ENCODE data around the gene GGTLC2. TPM values are rescaled to one million over a fixed set of nuclear protein-coding genes. Genes with fewer than 3 reads are reported as not detected.
"Not testable (repeated sequence)": the region's sequence is repeated elsewhere in the genome, so short reads cannot be mapped to it uniquely, and the experiment has no call there.

The GGTLC2 gene
- total RNA-seq, 5 donors from 2014 or later (not counting 1 experiment from before 2014, with no cell fraction given): not detected

- H3K4me3 ChIP-seq (ENCODE audit: control insufficient read depth in 1 of 2, extremely low read depth in 1 of 2, low read length in 1 of 2); DNase-seq; H3K9me3 Mint-ChIP-seq; POLR2A ChIA-PET; H3K27ac ChIP-seq (ENCODE audit: low read length); ATAC-seq (replicated peaks in 1 of 4); H3K4me3 Mint-ChIP-seq; H3K36me3 Mint-ChIP-seq; CTCF ChIA-PET; H3K27ac Mint-ChIP-seq; H3K9me3 ChIP-seq; H3K36me3 ChIP-seq (ENCODE audit: control insufficient read depth in 2 of 2, extremely low read depth in 1 of 2, insufficient read depth in 1 of 2, low read length in 1 of 2); H3K4me1 ChIP-seq (ENCODE audit: control insufficient read depth in 1 of 2, extremely low read depth in 1 of 2, insufficient read depth in 2 of 2, low read length in 2 of 2); H3K27me3 Mint-ChIP-seq; H3K27me3 ChIP-seq (replicated peaks in 1 of 2; ENCODE audit: control insufficient read depth in 2 of 2, extremely low read depth in 1 of 2, insufficient read depth in 2 of 2, low read length in 1 of 2): not testable (repeated sequence)
- no CpG with 5 or more reads among the region's 9 CpGs for WGBS (ENCODE audit: insufficient coverage)
- peaks cover 4 to 13% (median 12%) of the 10 kb centered on the region in 3 donors for H3K4me1 Mint-ChIP-seq
Observed at GRCh38 chr22:22648863-22649536, 4.6 kb downstream of the GGTLC2 start.

- H3K27me3 ChIP-seq (replicated peaks in 1 of 2; ENCODE audit: control insufficient read depth in 2 of 2, extremely low read depth in 1 of 2, insufficient read depth in 2 of 2, low read length in 1 of 2); H3K4me3 ChIP-seq (ENCODE audit: control insufficient read depth in 1 of 2, extremely low read depth in 1 of 2, low read length in 1 of 2); H3K36me3 Mint-ChIP-seq; H3K4me3 Mint-ChIP-seq; H3K27me3 Mint-ChIP-seq; H3K9me3 ChIP-seq; H3K9me3 Mint-ChIP-seq; DNase-seq; POLR2A ChIA-PET; H3K27ac Mint-ChIP-seq; H3K4me1 ChIP-seq (ENCODE audit: control insufficient read depth in 1 of 2, extremely low read depth in 1 of 2, insufficient read depth in 2 of 2, low read length in 2 of 2); H3K27ac ChIP-seq (ENCODE audit: low read length); CTCF ChIA-PET; ATAC-seq (replicated peaks in 1 of 4); H3K36me3 ChIP-seq (ENCODE audit: control insufficient read depth in 2 of 2, extremely low read depth in 1 of 2, insufficient read depth in 1 of 2, low read length in 1 of 2): not testable (repeated sequence)
- peaks cover 12 to 19% (median 19%) of the 10 kb centered on the region in 3 donors for H3K4me1 Mint-ChIP-seq
- no CpG with 5 or more reads among the region's 8 CpGs for WGBS (ENCODE audit: insufficient coverage)
Observed at GRCh38 chr22:22649761-22650160, 5.3 kb downstream of the GGTLC2 start.

GRCh38 chr22:22650398-22650797 is 6.0 kb downstream of the GGTLC2 start:
- WGBS (ENCODE audit: insufficient coverage): no CpG with 5 or more reads among the region's 9 CpGs

GRCh38 chr22:22650803-22651515 is 6.5 kb downstream of the GGTLC2 start:
- H3K27me3 Mint-ChIP-seq; H3K9me3 ChIP-seq; POLR2A ChIA-PET; ATAC-seq (replicated peaks in 1 of 4); CTCF ChIA-PET; H3K36me3 Mint-ChIP-seq; H3K9me3 Mint-ChIP-seq; H3K27me3 ChIP-seq (replicated peaks in 1 of 2; ENCODE audit: control insufficient read depth in 2 of 2, extremely low read depth in 1 of 2, insufficient read depth in 2 of 2, low read length in 1 of 2); H3K36me3 ChIP-seq (ENCODE audit: control insufficient read depth in 2 of 2, extremely low read depth in 1 of 2, insufficient read depth in 1 of 2, low read length in 1 of 2); DNase-seq; H3K27ac ChIP-seq (ENCODE audit: low read length); H3K27ac Mint-ChIP-seq; H3K4me3 Mint-ChIP-seq; H3K4me3 ChIP-seq (ENCODE audit: control insufficient read depth in 1 of 2, extremely low read depth in 1 of 2, low read length in 1 of 2); H3K4me1 ChIP-seq (ENCODE audit: control insufficient read depth in 1 of 2, extremely low read depth in 1 of 2, insufficient read depth in 2 of 2, low read length in 2 of 2): not testable (repeated sequence)
- H3K4me1 Mint-ChIP-seq: peaks cover 21 to 31% (median 28%) of the 10 kb centered on the region in 3 donors
- WGBS (ENCODE audit: insufficient coverage): no CpG with 5 or more reads among the region's 8 CpGs

More at GRCh38 chr22:22650398-22650797, 6.0 kb downstream of the GGTLC2 start:
- ATAC-seq (replicated peaks in 1 of 4); H3K36me3 ChIP-seq (ENCODE audit: control insufficient read depth in 2 of 2, extremely low read depth in 1 of 2, insufficient read depth in 1 of 2, low read length in 1 of 2); H3K9me3 ChIP-seq; CTCF ChIA-PET; H3K4me3 Mint-ChIP-seq; H3K4me1 ChIP-seq (ENCODE audit: control insufficient read depth in 1 of 2, extremely low read depth in 1 of 2, insufficient read depth in 2 of 2, low read length in 2 of 2); POLR2A ChIA-PET; H3K27me3 ChIP-seq (replicated peaks in 1 of 2; ENCODE audit: control insufficient read depth in 2 of 2, extremely low read depth in 1 of 2, insufficient read depth in 2 of 2, low read length in 1 of 2); H3K27me3 Mint-ChIP-seq; DNase-seq; H3K9me3 Mint-ChIP-seq; H3K4me3 ChIP-seq (ENCODE audit: control insufficient read depth in 1 of 2, extremely low read depth in 1 of 2, low read length in 1 of 2); H3K27ac Mint-ChIP-seq; H3K36me3 Mint-ChIP-seq; H3K27ac ChIP-seq (ENCODE audit: low read length): not testable (repeated sequence)
- H3K4me1 Mint-ChIP-seq: peaks cover 18 to 25% (median 25%) of the 10 kb centered on the region in 3 donors

GRCh38 chr22:22651593-22651992 is 7.2 kb downstream of the GGTLC2 start:
- not testable (repeated sequence) for H3K36me3 Mint-ChIP-seq, H3K9me3 Mint-ChIP-seq
- WGBS (ENCODE audit: insufficient coverage): no CpG with 5 or more reads among the region's 10 CpGs

GRCh38 chr22:22652102-22652501 is 7.7 kb downstream of the GGTLC2 start:
- Mint-ChIP-seq H3K4me1 (peaks cover 21 to 32% (median 28%) of the 10 kb centered on the region in 3 donors), H3K4me3 (peak overlapping the region in 1 of 3 donors; percentile 46)
- H3K9me3 ChIP-seq; CTCF ChIA-PET; H3K36me3 ChIP-seq (ENCODE audit: control insufficient read depth in 2 of 2, extremely low read depth in 1 of 2, insufficient read depth in 1 of 2, low read length in 1 of 2); H3K27me3 Mint-ChIP-seq; H3K36me3 Mint-ChIP-seq; H3K27ac ChIP-seq (ENCODE audit: low read length); POLR2A ChIA-PET; ATAC-seq (replicated peaks in 1 of 4); H3K9me3 Mint-ChIP-seq; H3K4me3 ChIP-seq (ENCODE audit: control insufficient read depth in 1 of 2, extremely low read depth in 1 of 2, low read length in 1 of 2); DNase-seq; H3K4me1 ChIP-seq (ENCODE audit: control insufficient read depth in 1 of 2, extremely low read depth in 1 of 2, insufficient read depth in 2 of 2, low read length in 2 of 2); H3K27me3 ChIP-seq (replicated peaks in 1 of 2; ENCODE audit: control insufficient read depth in 2 of 2, extremely low read depth in 1 of 2, insufficient read depth in 2 of 2, low read length in 1 of 2); H3K27ac Mint-ChIP-seq: not testable (repeated sequence)
- 84% methylated on average over 9 of the region's 12 CpGs for WGBS (ENCODE audit: insufficient coverage)

More at GRCh38 chr22:22651593-22651992, 7.2 kb downstream of the GGTLC2 start:
- ATAC-seq (replicated peaks in 1 of 4); H3K4me3 Mint-ChIP-seq; H3K4me1 ChIP-seq (ENCODE audit: control insufficient read depth in 1 of 2, extremely low read depth in 1 of 2, insufficient read depth in 2 of 2, low read length in 2 of 2); H3K27me3 ChIP-seq (replicated peaks in 1 of 2; ENCODE audit: control insufficient read depth in 2 of 2, extremely low read depth in 1 of 2, insufficient read depth in 2 of 2, low read length in 1 of 2); H3K9me3 ChIP-seq; H3K27ac ChIP-seq (ENCODE audit: low read length); CTCF ChIA-PET; POLR2A ChIA-PET; H3K4me3 ChIP-seq (ENCODE audit: control insufficient read depth in 1 of 2, extremely low read depth in 1 of 2, low read length in 1 of 2); H3K27me3 Mint-ChIP-seq; H3K27ac Mint-ChIP-seq; H3K36me3 ChIP-seq (ENCODE audit: control insufficient read depth in 2 of 2, extremely low read depth in 1 of 2, insufficient read depth in 1 of 2, low read length in 1 of 2); DNase-seq: not testable (repeated sequence)
- peaks cover 21 to 32% (median 28%) of the 10 kb centered on the region in 3 donors for H3K4me1 Mint-ChIP-seq
